HUES64 (cell line): Measurements from ENCODE around the gene LAMP1.
"Not testable (repeated sequence)": the region's sequence is repeated elsewhere in the genome, so short reads cannot be mapped to it uniquely, and the experiment has no call there.

Source experiments
- H3K27ac ChIP-seq: 2 replicates; pipeline ENCODE4 v1.7.0; 2013; ENCODE audit warnings: low read depth, low read length, inconsistent platforms
- H3K27me3 ChIP-seq: 2 replicates; pipeline ENCODE4 v1.6.1; 2013; ENCODE audit warnings: mild to moderate bottlenecking, low read length; ENCODE audit not compliant: insufficient read depth
- H3K36me3 ChIP-seq: 2 replicates; pipeline ENCODE4 v1.6.1; 2013; ENCODE audit warnings: mild to moderate bottlenecking, low read length; ENCODE audit not compliant: insufficient read depth
- H3K4me1 ChIP-seq: 2 replicates; pipeline ENCODE4 v1.6.1; 2013; ENCODE audit warnings: mild to moderate bottlenecking, low read length, moderate library complexity; ENCODE audit not compliant: insufficient read depth
- H3K4me3 ChIP-seq: 2 replicates; pipeline ENCODE4 v1.5.1; 2013; ENCODE audit warnings: mild to moderate bottlenecking, low read length, moderate library complexity
- H3K9ac ChIP-seq: 2 replicates; pipeline ENCODE4 v1.6.1; 2013; ENCODE audit warnings: mild to moderate bottlenecking, low read depth, low read length
- H3K9me3 ChIP-seq: 2 replicates; pipeline ENCODE4 v1.6.1; 2013; ENCODE audit warnings: low read depth, low read length; ENCODE audit not compliant: insufficient read depth
- WGBS: fragments of 150-250, 120-280 bp; methylation state at CpG from one replicate; pipeline ENCODE4 v1.1.7; 2013; ENCODE audit warnings: missing lambda C conversion rate; 5-methylcytosine and 5-hydroxymethylcytosine counted together

LAMP1 gene

GRCh38 chr13:113358653-113359190 lies 61.7 kb downstream of the LAMP1 start:
- Histone ChIP-seq H3K4me1 (peaks cover 4% of the 10 kb centered on the region; the same call in 1 of the 2 replicates), H3K9me3 (no peaks in the 10 kb centered on the region), H3K36me3 (peaks cover 32% of the 10 kb centered on the region), H3K4me3 (no peak overlapping the region), H3K27ac (no peak overlapping the region), H3K9ac (no peak overlapping the region), H3K27me3 (peaks cover 10% of the 10 kb centered on the region)
- WGBS: 97% methylated on average over 6 of the region's 6 CpGs

- Histone ChIP-seq H3K9me3 (no peaks in the 10 kb centered on the region), H3K36me3 (peaks cover 29% of the 10 kb centered on the region), H3K4me3 (no peak overlapping the region), H3K27me3 (peaks cover 10% of the 10 kb centered on the region), H3K4me1 (peaks cover 4% of the 10 kb centered on the region; the same call in 1 of the 2 replicates), H3K27ac (no peak overlapping the region), H3K9ac (no peak overlapping the region)
- WGBS: 89% methylated on average over 11 of the region's 11 CpGs
Measured at GRCh38 chr13:113359571-113359970, 62.5 kb downstream of the LAMP1 start.

DNA sequence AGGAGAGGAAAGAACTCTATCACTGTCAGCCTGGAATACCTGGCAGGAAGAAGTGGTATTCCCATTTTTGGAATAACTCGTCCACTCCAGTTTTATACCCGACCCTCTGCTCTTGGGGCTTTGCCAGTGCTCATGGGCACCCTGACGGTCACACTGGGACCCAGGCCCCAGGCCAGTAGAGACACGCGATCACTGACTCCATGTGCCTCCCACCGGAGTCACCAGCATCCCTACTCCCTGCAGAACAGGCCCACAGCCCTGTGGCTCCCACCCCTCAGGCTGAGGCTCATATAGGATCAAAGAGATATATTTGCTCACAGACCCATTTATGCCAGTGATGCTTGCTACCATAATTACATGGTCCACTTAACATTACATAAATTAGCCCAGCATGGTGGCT lies 63.4 kb downstream of the LAMP1 start:
- peaks cover 7% of the 10 kb centered on the region; the same call in 1 of the 2 replicates for H3K4me1 ChIP-seq
- peaks cover 10% of the 10 kb centered on the region for H3K27me3 ChIP-seq
- H3K27ac ChIP-seq: no peak overlapping the region
- 96% methylated on average over 6 of the region's 6 CpGs for WGBS
- H3K9me3 ChIP-seq: no peaks in the 10 kb centered on the region
- peaks cover 23% of the 10 kb centered on the region for H3K36me3 ChIP-seq
- no peak overlapping the region for H3K4me3 ChIP-seq
- no peak overlapping the region for H3K9ac ChIP-seq

GRCh38 chr13:113361406-113361805 lies 64.4 kb downstream of the LAMP1 start:
- Histone ChIP-seq H3K9me3 (no peaks in the 10 kb centered on the region), H3K27ac (no peak overlapping the region), H3K36me3 (peaks cover 23% of the 10 kb centered on the region), H3K4me3 (no peak overlapping the region), H3K9ac (no peak overlapping the region), H3K27me3 (peaks cover 10% of the 10 kb centered on the region), H3K4me1 (peaks cover 10% of the 10 kb centered on the region; the same call in 1 of the 2 replicates)
- WGBS: 97% methylated on average over 7 of the region's 7 CpGs

DNA sequence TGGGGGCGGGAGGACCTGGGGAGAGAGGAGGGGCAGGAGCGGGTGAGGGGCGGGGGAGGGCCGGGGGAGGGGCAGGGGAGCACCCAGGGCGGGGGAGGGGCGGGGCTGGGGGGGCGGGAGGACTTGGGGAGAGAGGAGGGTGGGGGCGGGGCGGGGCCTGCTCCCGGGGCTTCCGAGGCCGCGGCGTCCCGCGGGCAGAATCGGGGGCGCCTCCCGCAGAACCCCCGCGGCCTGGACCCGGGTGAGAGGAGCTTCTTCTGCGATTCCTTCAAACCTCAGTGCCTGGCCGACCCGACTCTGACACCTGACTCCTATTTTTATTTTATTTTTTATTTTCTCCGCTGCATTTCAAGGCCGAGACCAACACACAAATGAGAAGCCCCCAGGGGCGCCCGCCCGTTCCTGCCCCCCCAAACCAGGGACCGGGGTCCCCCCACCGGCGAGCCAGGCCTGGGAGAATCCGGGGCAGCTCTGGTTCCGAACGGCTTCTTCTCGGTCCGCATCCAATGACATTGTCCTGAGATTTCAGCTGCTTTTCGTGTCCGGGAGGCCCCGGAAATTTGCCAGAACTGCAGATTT lies 67.4 kb downstream of the LAMP1 start:
- WGBS: 37% methylated on average over 34 of the region's 41 CpGs
- Histone ChIP-seq H3K27me3 (peaks cover 10% of the 10 kb centered on the region), H3K4me3 (peak overlapping the region; percentile 42), H3K4me1 (peaks cover 10% of the 10 kb centered on the region; the same call in 1 of the 2 replicates), H3K9me3 (no peaks in the 10 kb centered on the region), H3K27ac (peak overlapping the region; percentile 49; the same call in 1 of the 2 replicates), H3K36me3 (peaks cover 16% of the 10 kb centered on the region), H3K9ac (no peak overlapping the region)

GRCh38 chr13:113364901-113365582 lies 68.0 kb downstream of the LAMP1 start:
- Histone ChIP-seq H3K9me3 (no peaks in the 10 kb centered on the region), H3K9ac (no peak overlapping the region), H3K4me3 (no peak overlapping the region), H3K27me3 (peaks cover 10% of the 10 kb centered on the region), H3K27ac (peak overlapping the region; percentile 49; the same call in 1 of the 2 replicates), H3K4me1 (peaks cover 10% of the 10 kb centered on the region; the same call in 1 of the 2 replicates), H3K36me3 (peaks cover 10% of the 10 kb centered on the region)
- WGBS: 89% methylated on average over 41 of the region's 41 CpGs

DNA sequence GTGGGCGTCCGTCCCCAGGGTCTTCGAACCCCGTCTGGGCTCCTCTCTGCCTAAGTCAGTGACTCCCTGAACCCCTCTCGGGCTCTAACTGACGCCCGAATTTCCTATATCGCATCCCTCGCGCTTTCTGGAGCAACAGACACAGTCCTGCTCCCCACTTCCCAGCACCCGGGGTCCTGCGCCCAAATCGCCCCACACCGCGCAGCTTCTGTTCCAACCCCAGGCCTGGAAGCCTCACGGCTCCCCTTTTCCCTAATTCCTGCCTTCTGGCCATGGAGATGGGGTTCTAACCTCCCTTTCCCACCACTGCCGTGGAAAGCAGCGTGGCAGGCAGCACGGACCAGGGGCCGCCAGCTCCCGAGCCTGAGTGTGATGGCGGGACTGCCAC lies 68.5 kb downstream of the LAMP1 start:
- Histone ChIP-seq H3K4me1 (peaks cover 10% of the 10 kb centered on the region; the same call in 1 of the 2 replicates), H3K27me3 (peaks cover 10% of the 10 kb centered on the region), H3K9me3 (no peaks in the 10 kb centered on the region), H3K27ac (no peak overlapping the region), H3K9ac (no peak overlapping the region), H3K4me3 (no peak overlapping the region), H3K36me3 (peaks cover 5% of the 10 kb centered on the region; the same call in 1 of the 2 replicates)
- WGBS: 93% methylated on average over 22 of the region's 22 CpGs

DNA sequence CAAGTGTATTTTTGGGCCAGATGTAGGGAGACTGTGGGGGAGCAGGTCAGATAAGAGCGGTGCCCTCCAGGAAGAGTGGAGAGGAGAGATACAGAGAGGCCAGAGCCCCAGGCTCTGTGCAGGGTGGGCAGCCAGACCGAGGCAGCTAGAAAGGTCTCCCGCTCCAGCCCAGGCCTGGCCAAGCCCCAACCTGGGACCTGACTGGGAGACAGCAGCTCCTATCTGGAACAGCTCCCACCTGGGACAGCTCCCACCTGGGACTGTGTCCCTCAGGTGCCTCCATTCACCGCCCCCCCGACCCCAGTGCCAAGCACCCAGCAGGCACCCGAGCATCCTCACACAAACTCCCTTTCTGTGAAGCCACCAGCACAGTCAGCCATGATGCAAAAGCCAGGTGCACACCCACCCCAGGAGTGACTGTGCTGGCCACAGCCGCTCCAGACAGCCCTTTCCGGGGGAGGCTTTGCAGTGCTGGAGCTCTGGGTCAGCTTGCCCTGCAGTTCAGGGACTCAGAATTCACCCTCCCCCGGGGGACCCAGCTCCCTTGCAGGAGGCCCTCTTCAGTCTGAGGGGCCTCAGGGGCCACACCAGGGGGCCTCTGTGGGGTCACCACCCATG lies 69.0 kb downstream of the LAMP1 start:
- peaks cover 5% of the 10 kb centered on the region; the same call in 1 of the 2 replicates for H3K36me3 ChIP-seq
- H3K9ac ChIP-seq: no peak overlapping the region
- H3K27ac ChIP-seq: no peak overlapping the region
- peaks cover 10% of the 10 kb centered on the region; the same call in 1 of the 2 replicates for H3K4me1 ChIP-seq
- 87% methylated on average over 9 of the region's 9 CpGs for WGBS
- no peak overlapping the region for H3K4me3 ChIP-seq
- no peaks in the 10 kb centered on the region for H3K9me3 ChIP-seq
- peaks cover 10% of the 10 kb centered on the region for H3K27me3 ChIP-seq

DNA sequence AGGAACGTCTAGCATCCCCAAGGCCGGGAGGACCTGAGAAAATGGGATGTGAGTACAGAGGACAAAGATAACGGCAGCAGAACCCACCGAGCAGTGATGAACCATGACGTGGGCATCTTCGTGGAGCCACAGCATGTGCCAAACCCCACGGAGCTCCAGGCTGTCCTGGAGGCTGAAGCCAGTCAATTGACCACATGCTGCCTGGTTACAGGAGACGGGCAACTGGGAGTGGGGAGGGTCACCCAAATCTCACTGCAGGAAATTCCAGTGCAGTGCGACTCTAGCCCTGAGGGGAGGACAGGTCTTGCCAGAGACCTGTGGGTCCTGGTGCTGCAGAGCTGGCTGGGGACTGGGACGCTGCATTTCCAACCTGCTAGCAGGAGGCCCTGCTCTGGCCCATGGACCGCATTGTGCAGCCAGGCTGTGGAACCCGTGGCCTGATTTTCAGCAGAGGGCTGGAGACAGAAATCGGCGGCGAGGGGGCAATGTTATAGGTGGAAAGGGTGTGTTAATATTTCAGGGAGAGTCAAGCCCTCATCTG lies 70.1 kb downstream of the LAMP1 start:
- Histone ChIP-seq H3K9me3 (no peaks in the 10 kb centered on the region), H3K9ac (no peak overlapping the region), H3K27ac (no peak overlapping the region), H3K36me3 (no peaks in the 10 kb centered on the region), H3K27me3 (peaks cover 10% of the 10 kb centered on the region), H3K4me3 (no peak overlapping the region), H3K4me1 (peaks cover 10% of the 10 kb centered on the region; the same call in 1 of the 2 replicates)
- 89% methylated on average over 15 of the region's 15 CpGs for WGBS

DNA sequence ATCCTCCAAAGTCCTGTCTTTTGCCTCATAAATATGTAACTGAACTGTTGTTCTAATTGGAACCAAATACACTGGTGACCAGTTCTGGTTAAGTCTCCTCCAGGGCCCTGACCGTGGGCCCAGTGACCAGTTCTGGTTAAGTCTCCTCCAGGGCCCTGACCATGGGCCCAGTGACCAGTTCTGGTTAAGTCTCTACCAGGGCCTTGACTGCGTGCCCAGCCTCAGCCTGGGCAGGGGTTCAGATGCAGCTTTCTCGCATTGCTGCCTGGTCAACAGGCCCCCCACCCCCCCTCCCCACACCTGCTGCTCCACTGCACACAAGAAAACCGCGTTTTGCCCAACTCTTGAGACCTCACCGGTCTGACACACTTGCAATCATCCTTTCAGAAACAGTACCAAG lies 70.7 kb downstream of the LAMP1 start:
- H3K9ac ChIP-seq: no peak overlapping the region
- no peak overlapping the region for H3K4me3 ChIP-seq
- WGBS: 92% methylated on average over 6 of the region's 6 CpGs
- H3K27ac ChIP-seq: no peak overlapping the region
- H3K4me1 ChIP-seq: peaks cover 7% of the 10 kb centered on the region; the same call in 1 of the 2 replicates
- peaks cover 7% of the 10 kb centered on the region for H3K27me3 ChIP-seq
- no peaks in the 10 kb centered on the region for H3K36me3 ChIP-seq
- H3K9me3 ChIP-seq: no peaks in the 10 kb centered on the region

- H3K27me3 ChIP-seq, H3K9me3 ChIP-seq, H3K9ac ChIP-seq, H3K36me3 ChIP-seq, H3K4me3 ChIP-seq, H3K4me1 ChIP-seq, H3K27ac ChIP-seq: not testable (repeated sequence)
- WGBS: 96% methylated on average over 6 of the region's 6 CpGs
Measured at GRCh38 chr13:113368353-113368752, 71.3 kb downstream of the LAMP1 start.
